ENCODE results near the gene INPP5A. TPM values are rescaled to one million over a fixed set of nuclear protein-coding genes. Genes with fewer than 3 reads are reported as not detected.

INPP5A gene
- total RNA-seq, 1 experiment from 2014 or later, result 7.6 TPM

- DNase-seq, result no peak
- Histone ChIP-seq H3K9me3 (peaks cover 5% of the 10 kb centered on the region), H3K36me3 (no peaks in the 10 kb centered on the region; the same call in 1 of the 2 replicates), H3K27me3 (no peaks in the 10 kb centered on the region), H3K4me3 (no peak overlapping the region)
Observed at GRCh38 chr10:132710746-132711612, 173.4 kb downstream of the INPP5A start.

GRCh38 chr10:132711613-132712121, 174.1 kb downstream of the INPP5A start:
- Histone ChIP-seq H3K27me3 (no peaks in the 10 kb centered on the region), H3K4me3 (no peak overlapping the region), H3K9me3 (no peaks in the 10 kb centered on the region), H3K36me3 (no peaks in the 10 kb centered on the region)
- DNase-seq, result no peak

GRCh38 chr10:132712291-132712690, 174.7 kb downstream of the INPP5A start:
- no peak overlapping the region for H3K4me3 ChIP-seq
- no peak for DNase-seq
- no peaks in the 10 kb centered on the region for H3K36me3 ChIP-seq
- no peaks in the 10 kb centered on the region for H3K27me3 ChIP-seq
- no peaks in the 10 kb centered on the region for H3K9me3 ChIP-seq

GRCh38 chr10:132712743-132713142, 175.2 kb downstream of the INPP5A start:
- DNase-seq, result no peak
- H3K36me3 ChIP-seq, result no peaks in the 10 kb centered on the region
- no peak overlapping the region for H3K4me3 ChIP-seq
- H3K27me3 ChIP-seq, result no peaks in the 10 kb centered on the region
- no peaks in the 10 kb centered on the region for H3K9me3 ChIP-seq

- no peak overlapping the region for H3K4me3 ChIP-seq
- no peaks in the 10 kb centered on the region for H3K27me3 ChIP-seq
- H3K9me3 ChIP-seq, result no peaks in the 10 kb centered on the region
- no peaks in the 10 kb centered on the region for H3K36me3 ChIP-seq
- DNase-seq, result no peak
Observed at GRCh38 chr10:132713421-132714095, 176.0 kb downstream of the INPP5A start.

GRCh38 chr10:132714096-132714985, 176.8 kb downstream of the INPP5A start:
- H3K36me3 ChIP-seq, result no peaks in the 10 kb centered on the region
- no peak overlapping the region for H3K4me3 ChIP-seq
- no peaks in the 10 kb centered on the region for H3K27me3 ChIP-seq
- no peak for DNase-seq
- H3K9me3 ChIP-seq, result no peaks in the 10 kb centered on the region

- H3K36me3 ChIP-seq, result no peaks in the 10 kb centered on the region
- no peak for DNase-seq
Observed at GRCh38 chr10:132714986-132715775, 177.6 kb downstream of the INPP5A start.

GRCh38 chr10:132715776-132716680, 178.4 kb downstream of the INPP5A start:
- Histone ChIP-seq H3K27me3 (no peaks in the 10 kb centered on the region), H3K9me3 (no peaks in the 10 kb centered on the region), H3K36me3 (no peaks in the 10 kb centered on the region), H3K4me3 (no peak overlapping the region)
- no peak for DNase-seq

More at GRCh38 chr10:132714986-132715775, 177.6 kb downstream of the INPP5A start:
- no peaks in the 10 kb centered on the region for H3K9me3 ChIP-seq
- H3K4me3 ChIP-seq, result no peak overlapping the region
- no peaks in the 10 kb centered on the region for H3K27me3 ChIP-seq

GRCh38 chr10:132716691-132717490, 179.3 kb downstream of the INPP5A start:
- DNase-seq, result no peak
- no peaks in the 10 kb centered on the region for H3K27me3 ChIP-seq
- no peak overlapping the region for H3K4me3 ChIP-seq
- H3K9me3 ChIP-seq, result no peaks in the 10 kb centered on the region
- H3K36me3 ChIP-seq, result no peaks in the 10 kb centered on the region

- Histone ChIP-seq H3K9me3 (no peaks in the 10 kb centered on the region), H3K36me3 (no peaks in the 10 kb centered on the region), H3K27me3 (no peaks in the 10 kb centered on the region), H3K4me3 (no peak overlapping the region)
- no peak for DNase-seq
Observed at GRCh38 chr10:132721725-132722124, 184.1 kb downstream of the INPP5A start.

- H3K9me3 ChIP-seq, result no peaks in the 10 kb centered on the region
- H3K36me3 ChIP-seq, result no peaks in the 10 kb centered on the region
- no peak for DNase-seq
Observed at GRCh38 chr10:132722394-132723329, 185.1 kb downstream of the INPP5A start.

GRCh38 chr10:132723330-132723970, 185.9 kb downstream of the INPP5A start:
- no peaks in the 10 kb centered on the region for H3K9me3 ChIP-seq
- no peak for DNase-seq
- H3K27me3 ChIP-seq, result no peaks in the 10 kb centered on the region
- no peaks in the 10 kb centered on the region for H3K36me3 ChIP-seq
- H3K4me3 ChIP-seq, result no peak overlapping the region

More at GRCh38 chr10:132722394-132723329, 185.1 kb downstream of the INPP5A start:
- H3K4me3 ChIP-seq, result no peak overlapping the region
- H3K27me3 ChIP-seq, result no peaks in the 10 kb centered on the region

- no peaks in the 10 kb centered on the region for H3K9me3 ChIP-seq
- no peak for DNase-seq
Observed at GRCh38 chr10:132724446-132724845, 186.9 kb downstream of the INPP5A start.

More at GRCh38 chr10:132724446-132724845, 186.9 kb downstream of the INPP5A start:
- Histone ChIP-seq H3K36me3 (no peaks in the 10 kb centered on the region), H3K4me3 (no peak overlapping the region), H3K27me3 (no peaks in the 10 kb centered on the region)
